GM21737 (cell line): ENCODE measurements around the gene CDYL2.
"Not testable (repeated sequence)": the region's sequence is repeated elsewhere in the genome, so short reads cannot be mapped to it uniquely, and the experiment has no call there.

Source experiments
- ATAC-seq: cut with Tn5 transposase; IDR thresholded peaks from one replicate; pipeline ENCODE4 v1.9.1; 2021; ENCODE audit warnings: mild to moderate bottlenecking, moderate library complexity; ENCODE audit not compliant: unreplicated experiment

Gene CDYL2

GRCh38 chr16:80804526-80805383 is at the start of gene CDYL2:
Gene CDYL2, minus strand, starts transcription at chr16:80804598. Its CDS starts 425 bp downstream, at chr16:80804173.
- ATAC-seq: peak; percentile 74

DNA sequence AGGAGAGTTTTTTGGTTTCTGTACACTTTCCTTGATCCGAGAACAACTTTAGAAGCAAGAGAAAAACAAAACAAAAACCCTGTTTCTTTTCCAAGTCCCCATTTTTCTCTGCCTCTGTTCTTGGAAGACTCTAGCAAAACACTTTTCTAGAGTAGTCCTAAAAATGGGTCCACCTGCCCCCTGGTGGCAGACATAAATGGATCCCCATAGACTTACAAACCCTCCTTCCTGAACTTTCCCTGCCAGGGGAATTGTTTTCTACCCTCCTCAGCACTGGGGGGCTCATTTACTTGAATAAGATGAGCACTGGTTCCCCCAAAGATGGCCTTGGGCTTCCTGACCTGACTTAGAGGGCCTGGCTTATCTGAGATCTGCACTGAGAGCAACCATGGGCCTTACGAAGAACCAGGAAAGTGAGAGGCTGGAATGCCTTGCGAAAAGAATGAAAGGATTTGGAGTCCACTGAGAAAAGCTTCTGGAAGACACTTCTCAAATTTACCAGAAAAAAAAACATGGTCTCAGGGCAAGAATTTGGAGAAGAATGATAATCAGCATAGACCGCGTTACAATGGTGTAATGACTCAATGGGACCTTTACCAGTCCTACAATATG is 48.0 kb upstream of the CDYL2 start:
- ATAC-seq: no peak

GRCh38 chr16:80851831-80852230 is 47.4 kb upstream of the CDYL2 start:
- ATAC-seq: no peak

GRCh38 chr16:80850757-80851156 is 46.4 kb upstream of the CDYL2 start:
- no peak for ATAC-seq

DNA sequence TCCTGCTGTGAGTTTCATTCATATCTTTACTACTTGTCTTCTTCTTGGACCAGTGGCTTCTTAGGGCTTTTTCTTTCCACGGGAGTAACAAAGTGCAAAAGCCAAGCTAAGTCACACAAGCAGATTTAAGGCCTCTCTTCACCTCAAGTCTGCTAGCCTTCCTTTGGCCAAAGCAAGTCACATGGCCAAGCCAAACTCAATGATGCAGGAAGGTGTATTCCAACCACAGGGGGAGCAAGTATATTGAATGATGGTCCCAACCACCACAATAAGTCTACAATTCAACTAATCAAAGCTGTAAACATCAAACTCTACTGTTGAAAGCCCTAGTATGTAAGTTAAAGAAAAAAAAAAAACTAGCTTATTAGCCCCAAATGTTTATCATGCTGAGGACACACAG is 44.5 kb upstream of the CDYL2 start:
- ATAC-seq: no peak

DNA sequence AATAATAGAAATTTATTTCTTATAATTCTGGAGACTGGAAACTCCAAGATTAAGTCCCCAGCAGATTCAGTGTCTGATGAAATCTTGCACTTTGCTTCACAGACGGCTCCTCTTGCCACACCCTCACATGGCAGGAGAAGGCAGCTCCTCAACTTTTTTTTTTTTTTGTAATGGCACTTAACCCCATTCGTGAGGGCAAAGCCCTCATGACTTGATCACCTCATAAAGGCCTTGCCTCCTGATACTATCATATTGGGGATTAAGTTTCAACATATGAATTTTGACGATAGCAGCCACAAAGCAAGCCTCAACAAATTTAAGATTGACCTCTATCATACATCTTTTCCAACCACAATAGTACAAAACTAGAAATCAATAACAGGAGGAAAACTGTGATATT is 42.3 kb upstream of the CDYL2 start:
- no peak for ATAC-seq

DNA sequence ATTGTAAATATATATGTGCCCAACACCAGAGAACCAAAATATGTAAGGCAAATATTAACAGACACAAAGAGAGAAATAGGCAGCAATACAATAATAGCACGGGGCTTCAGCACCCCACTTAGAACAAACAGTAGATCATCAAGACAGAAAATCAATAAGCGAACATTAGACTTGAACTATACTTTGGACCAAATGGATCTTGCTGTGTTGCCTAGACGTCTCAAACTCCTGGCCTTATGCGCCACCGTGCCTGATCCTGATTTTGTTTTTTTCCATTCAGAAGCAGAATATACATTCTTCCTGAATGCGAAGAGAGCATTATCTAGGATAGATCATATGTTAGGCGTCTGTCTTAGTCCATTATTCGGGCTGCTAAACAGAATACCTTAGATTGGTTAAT is 41.9 kb upstream of the CDYL2 start:
- no peak for ATAC-seq

GRCh38 chr16:80844395-80844794 is 40.0 kb upstream of the CDYL2 start:
- no peak for ATAC-seq

- no peak for ATAC-seq
Observed at GRCh38 chr16:80841231-80841630, 36.8 kb upstream of the CDYL2 start.

DNA sequence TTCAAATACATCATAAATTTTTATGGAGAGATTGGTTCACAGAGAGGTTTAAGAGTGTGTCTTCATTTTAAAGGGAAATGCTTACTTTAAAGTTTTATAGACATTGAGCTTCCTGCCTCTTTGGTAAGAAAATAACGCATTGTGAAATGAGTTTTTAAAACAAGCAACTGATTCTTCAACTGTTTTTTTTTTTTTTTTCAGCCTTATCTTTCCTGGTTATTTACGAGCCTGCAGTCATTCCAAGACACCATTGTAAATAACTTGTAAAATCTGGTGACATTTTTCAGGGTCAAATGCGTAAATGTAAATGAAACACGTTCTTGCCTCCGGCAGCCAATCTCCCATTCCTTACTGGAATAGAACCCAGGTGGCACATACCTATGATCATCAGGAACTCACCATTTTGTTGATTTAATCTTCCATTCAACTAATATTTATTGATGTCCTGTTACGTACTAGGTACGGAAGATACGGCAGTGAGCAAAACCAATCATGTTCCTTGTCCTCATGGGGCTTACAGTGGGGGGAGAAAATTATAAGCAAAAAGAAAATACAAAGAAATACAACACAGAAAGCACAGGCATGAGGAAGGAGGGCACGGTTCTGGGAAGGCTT is 33.2 kb upstream of the CDYL2 start:
- ATAC-seq: no peak

DNA sequence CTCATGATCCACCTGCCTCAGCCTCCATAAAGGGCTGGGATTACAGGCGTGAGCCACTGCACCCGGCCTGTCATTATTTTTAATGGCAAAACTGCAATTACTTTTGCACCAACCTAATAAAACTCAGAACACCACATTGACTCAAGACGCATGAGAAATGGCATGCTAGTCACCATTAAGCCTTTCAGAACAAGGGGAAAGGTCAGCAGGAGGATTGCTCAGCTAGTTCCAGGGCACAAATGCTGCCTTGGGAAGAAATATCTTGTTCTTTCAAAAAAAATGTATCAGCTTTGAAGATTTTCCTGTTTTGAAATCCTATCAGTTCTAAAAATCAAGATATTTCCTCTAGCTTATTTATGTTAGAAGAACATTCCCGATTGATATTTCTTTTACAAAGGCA is 32.4 kb upstream of the CDYL2 start:
- ATAC-seq: no peak

GRCh38 chr16:80836202-80836601 is 31.8 kb upstream of the CDYL2 start:
- ATAC-seq: no peak

- ATAC-seq: no peak
Observed at GRCh38 chr16:80831039-80831438, 26.6 kb upstream of the CDYL2 start.

DNA sequence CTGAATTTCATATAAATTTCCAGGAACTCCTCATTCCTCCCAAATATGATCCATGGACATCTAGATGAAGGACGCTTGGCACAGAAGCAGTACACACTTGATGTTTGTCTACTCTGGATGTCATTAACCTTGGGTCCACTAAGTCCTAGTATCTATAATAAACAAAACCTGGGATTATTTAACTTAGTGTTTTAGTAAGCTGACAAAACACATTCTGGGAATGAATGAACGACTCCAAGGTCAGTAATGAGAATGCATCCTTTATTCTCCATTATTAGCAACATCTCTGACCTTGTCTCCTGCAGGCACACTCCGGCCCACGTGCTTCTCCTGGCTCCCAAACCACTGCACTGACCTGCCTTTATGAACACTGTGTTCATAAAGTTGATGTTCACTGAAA is 24.1 kb upstream of the CDYL2 start:
- ATAC-seq: no peak

DNA sequence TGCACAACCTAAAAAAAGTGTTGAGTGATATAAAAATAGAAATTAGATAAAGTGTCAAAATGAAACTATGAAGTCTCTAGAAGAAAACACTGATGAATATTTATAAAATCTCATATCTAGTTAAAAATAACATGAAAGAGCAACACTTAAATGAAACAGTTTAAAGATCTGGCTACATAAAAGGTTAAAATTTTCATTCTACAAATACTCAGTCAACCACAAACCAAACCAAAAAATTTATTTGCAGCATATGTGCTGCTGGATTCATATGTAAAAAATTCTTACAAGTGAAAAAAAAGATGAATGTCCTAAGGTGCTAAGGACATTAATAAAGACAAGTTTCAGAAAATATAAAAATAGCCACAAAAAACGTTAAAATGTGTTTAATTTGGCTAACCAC is 22.6 kb upstream of the CDYL2 start:
- ATAC-seq: no peak

- no peak for ATAC-seq
Observed at GRCh38 chr16:80825365-80825758, 21.0 kb upstream of the CDYL2 start.

DNA sequence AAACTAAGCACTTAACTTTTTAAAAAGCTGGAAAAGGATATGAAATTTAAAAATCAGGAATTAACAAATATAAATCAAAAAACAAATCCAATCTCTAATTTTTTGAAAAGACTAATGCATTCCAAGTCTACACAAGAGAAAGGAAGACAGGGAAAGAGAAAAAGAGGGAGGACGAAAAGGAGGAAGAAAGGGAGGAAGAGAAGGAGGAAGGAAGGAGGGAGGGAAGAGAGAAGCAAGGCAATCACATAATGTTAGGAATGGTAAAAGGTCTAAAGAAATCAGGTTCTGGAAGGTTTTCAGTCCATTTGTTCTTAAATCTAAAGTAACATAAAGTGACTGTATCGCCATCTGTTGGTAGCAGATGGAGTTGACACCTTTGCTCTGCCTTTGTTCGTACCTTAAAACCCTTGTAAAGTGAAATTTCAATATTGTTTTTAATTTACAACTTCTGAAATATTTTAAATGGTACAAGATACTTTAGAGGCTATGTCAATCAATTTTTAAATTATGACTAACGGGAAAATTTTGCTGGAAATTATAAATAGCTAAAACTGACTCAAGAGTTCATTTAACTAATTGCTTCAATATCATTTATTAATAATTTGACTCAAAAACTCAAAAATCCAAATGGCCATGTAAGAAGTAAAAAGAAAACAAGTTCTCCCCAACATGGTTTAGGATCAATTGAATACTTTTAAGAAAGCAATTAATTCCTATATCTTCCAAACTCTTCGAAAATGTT is 20.4 kb upstream of the CDYL2 start:
- ATAC-seq: no peak

GRCh38 chr16:80819988-80820387 is 15.6 kb upstream of the CDYL2 start:
- ATAC-seq: no peak

- no peak for ATAC-seq
Observed at GRCh38 chr16:80816356-80816755, 12.0 kb upstream of the CDYL2 start.

DNA sequence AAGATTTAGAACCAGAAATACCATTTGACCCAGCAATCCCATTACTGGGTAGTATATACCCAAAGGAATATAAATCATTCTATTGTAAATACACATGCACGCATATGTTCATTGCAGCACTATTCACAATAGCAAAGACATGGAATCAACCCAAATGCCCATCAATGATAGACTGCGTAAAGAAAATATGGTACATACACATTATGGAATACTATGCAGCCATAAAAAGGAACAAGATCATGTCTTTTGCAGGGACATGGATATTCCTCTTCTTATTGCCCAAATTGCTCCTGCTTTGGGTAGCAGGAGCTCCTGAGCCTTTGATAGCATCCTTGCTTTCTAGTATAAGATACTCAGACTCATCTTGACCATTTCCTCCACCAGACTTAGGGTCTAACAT is 10.9 kb upstream of the CDYL2 start:
- not testable (repeated sequence) for ATAC-seq

- ATAC-seq: no peak
Observed at GRCh38 chr16:80812593-80812992, 8.2 kb upstream of the CDYL2 start.
